ENCODE results near the gene TMEM107. TPM values are rescaled to one million over a fixed set of nuclear protein-coding genes. Genes with fewer than 3 reads are reported as not detected.

The TMEM107 gene
- total RNA-seq, 1 experiment from 2014 or later: 53.3 TPM

DNA sequence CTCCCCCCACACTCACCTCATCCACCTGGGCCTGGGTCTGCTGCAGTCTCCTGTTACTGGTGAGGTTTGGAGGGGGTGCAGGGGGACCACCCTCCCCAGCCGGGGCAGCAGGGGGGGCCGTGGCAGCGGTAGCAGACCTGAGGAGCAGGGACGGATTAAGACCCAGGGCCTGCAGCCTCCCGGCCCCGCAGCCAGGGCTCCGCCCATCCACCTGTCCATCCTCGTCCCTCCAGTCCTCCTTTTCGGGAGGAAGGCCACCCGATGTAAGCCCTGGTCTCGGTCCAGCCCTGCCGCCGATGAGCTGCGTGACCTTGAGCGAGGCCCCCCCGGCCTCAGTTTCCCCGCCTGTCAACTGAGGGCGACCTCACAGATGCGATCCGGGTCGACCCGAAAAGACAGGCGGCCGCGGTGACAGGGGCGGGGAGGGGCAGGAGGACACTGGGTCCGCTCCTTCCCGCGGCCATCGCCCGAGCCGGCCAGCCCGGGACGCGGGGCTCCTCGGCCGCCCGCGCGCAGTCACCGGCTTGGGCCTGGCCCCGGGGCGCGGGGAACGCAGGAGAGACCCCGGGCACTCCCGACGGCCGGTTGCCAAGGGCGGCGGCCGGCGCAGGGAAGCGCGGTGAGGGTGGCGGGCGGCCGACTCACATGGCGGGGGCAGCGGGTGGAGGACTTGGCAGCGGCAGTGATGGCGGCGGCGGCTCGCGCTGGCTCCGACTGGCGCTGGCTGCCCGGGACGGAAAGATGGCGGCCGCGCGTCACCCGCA lies 13.8 kb downstream of the TMEM107 start, which contains the start of gene VAMP2:
Gene VAMP2, minus strand, starts transcription at position 716 of the 764 bp plus-strand sequence. Its CDS starts 69 bp downstream, at position 647.
- peak; percentile 49 for DNase-seq (ENCODE audit: low read depth)

DNA sequence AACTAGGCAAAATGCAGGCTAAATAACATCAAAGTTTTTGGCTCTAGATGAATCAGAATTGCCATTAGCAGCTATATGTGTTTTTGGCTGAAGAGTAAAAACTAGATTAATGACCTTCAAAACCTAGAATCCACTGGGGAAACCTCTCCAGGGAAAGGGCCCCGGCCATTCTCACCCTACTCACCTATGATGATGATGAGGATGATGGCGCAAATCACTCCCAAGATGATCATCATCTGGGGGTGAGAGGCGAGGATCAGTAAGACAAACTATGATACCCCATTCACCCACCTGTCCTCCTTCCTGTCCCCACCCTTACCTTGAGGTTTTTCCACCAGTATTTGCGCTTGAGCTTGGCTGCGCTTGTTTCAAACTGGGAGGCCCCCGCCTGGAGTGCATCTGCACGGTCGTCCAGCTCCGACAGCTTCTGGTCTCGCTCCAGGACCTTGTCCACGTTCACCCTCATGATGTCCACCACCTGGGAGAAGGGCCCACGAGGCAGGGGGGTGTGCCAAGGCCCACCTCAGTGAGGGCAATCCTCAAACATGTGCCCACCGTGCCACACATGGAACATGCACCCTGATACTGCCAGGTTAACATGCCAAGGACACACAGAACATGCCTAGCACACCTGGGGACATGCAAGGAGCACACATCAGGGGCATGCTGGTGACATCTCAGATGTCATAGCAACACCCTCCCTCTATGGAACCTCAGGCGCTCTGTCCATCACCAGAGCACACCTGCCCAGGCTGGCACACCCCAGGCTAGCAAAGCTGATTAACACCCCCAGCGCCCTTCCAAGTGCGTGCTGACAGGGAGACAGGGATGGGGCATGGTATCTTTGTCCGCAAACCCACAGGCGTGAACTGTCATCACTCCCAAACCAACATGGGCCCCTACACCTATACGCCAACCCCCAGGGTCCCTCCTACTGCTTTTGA lies 14.6 kb downstream of the TMEM107 start:
- DNase-seq (ENCODE audit: low read depth): no peak

DNA sequence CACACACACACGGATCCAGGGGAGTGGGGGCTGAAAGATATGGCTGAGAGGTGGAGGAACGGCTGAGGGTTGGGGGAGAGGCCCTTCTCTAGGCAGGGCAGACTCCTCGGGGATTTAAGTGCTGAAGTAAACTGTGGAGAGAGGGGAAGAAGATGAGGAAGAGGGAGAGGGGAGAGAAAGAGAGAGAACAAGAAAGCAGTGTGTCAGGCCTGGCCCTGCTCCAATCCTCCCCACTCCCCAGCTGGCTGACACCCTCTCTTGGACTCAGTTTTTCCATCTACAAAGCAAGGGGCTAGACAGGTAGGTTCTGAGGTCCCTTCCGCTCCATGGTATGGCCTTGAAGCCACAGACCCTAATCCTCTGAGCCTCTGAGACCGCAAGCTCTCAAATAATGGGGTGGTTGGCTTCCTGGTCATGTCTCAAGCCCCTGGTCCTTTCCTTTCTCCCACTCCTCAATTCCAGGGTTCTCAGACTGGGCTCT lies 15.4 kb downstream of the TMEM107 start:
- no peak for DNase-seq (ENCODE audit: low read depth)

DNA sequence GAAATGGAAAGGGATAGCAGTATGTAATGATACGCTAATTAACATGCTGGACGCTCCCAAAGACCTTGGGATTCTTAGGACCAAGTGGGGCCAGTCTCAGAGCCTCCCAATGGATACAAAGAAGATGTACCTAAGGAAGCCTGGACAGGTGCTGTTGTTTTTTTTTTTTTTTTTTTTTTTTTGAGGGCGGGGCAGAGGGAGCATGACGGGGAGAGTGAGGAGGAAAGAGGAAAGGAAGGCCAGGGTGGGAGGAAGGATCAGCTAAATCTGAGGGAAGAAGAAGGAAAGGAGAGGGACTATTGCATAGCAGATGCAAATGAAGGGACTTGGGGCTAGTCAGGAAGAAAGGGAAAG lies 16.0 kb downstream of the TMEM107 start:
- DNase-seq (ENCODE audit: low read depth): no peak

DNA sequence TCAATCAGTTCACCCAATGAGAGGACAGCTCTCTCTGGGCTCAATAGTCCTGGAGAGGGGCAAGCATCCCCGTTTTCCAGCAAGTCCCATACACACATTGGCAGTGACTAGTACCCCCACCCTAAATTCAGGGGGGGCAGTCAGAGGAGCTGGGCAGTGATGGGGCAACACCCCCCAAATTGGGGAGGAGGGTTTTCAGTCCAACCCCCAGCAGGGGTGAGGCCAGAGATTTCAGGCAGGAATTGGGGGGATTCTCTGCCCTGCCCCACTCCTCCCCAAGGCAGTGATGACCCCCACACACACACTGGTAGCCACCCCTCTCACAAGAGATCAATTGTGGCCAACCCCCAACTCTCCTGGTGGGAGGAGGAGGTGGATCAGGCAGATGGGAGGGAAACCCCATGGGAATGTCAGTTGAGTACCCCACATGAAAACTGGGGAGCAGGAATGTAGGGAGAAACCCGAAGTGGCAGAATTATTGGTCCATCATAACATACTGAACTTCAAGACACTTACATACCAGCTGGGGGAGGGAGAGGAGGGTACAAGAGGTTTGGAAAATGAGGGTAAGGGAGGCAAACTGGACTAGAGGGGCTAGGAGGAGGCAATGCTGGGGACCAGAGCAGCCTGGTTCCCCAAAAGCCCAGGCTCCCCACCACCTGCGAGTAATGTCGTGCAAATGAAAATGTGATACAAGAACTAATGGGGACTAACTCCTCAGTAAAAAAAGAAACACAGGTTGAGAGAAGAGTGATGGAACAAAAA lies 16.5 kb downstream of the TMEM107 start:
- DNase-seq (ENCODE audit: low read depth): no peak

DNA sequence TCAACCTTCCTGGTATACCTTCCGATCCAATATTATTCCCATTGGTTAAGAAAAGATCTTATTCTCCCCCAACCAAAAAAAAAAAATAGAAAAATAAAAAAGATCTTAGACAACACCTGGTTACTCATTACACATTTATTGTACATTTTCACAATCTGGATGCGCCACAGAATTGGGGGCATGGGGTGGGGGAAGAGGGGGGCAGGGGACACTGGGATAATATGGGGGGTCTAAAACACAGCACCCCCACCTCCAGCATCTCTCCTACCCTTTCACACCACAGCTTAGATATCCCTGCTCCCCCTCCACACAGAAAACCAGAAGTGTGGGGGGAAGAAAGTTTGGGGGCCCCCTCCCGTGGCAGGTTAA lies 17.2 kb downstream of the TMEM107 start:
- DNase-seq (ENCODE audit: low read depth): no peak

DNA sequence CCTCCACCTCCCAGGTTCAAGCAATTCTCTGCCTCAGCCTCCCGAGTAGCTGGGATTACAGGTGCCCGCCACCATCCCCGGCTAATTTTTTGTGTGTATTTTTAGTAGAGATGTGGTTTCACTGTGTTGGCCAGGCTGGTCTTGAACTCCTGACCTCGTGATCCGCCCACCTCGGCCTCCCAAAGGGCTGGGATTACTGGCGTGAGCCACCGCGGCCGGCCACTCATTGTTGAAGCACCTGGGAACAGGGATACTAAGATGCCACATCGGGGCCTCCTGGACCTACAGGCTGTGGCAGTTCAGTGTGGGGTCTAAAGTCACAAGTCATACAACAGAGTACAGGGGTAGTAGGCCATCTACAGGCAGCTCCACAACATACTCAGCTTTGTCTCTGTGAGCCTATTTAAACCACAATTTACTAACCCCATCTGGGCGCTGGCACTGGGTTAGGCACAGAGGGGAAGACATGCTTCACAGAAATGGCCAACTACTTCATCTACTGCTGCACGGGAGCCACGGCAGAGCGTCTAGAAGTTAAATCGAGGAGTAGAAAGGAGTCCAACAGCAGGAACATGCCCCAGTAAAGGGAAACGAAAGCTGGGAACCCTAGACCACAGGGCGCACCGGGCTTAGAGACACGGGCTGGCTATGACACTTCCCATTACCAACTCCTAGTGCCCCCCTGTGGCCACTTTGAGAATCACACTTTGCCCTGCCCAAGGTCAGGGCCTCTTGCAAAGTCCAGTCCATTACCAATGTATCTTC lies 17.7 kb downstream of the TMEM107 start:
- DNase-seq (ENCODE audit: low read depth): peak; percentile 79

DNA sequence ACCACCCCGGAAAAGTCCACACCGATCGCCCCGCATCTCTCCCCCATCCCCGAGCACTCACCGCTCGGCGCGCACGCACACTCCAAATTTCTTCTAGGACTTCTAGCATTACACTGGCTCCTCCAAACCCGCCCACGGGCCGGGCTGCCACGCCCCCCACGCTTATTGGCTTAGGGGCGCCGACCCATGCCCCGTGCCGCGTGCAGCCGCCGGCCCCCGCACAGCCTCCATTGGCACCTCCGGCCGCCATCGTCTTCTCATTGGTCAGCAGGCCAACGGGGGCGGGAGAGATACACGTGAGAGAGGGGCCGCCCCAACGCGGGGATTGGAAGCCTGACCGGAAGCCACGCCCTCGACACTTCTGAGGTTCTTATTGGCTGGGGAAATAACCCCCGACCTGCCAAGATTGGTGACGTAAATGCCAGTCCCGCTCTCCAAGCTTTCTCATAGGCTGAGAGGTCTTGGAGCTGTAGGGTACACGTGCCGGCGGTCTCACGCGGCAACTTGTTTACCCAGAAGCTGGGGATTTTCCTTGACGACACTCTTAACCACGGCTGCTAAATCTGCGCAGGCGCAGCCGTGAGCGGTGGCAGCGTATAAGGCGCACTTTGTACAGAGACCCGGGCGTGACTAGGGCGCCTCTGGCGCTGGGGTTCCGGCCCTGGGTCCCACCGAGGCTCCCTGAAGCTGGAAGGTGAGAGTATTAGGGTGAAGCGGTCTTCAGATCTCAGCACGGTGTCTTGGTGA lies 19.8 kb downstream of the TMEM107 start:
- peak; percentile 100 for DNase-seq (ENCODE audit: low read depth)

DNA sequence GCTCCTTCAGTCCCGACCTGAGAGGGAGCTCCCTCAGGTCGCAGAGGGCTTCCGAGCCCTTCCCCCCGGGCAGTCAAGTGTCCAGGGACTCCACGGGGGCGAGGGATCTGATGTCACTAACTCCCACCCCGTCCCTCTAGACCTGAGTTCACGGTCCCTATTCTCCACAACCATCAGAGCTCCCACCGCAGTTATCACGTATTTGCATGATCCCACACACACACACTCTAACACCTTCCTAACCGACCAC lies 20.3 kb downstream of the TMEM107 start:
- no peak for DNase-seq (ENCODE audit: low read depth)

DNA sequence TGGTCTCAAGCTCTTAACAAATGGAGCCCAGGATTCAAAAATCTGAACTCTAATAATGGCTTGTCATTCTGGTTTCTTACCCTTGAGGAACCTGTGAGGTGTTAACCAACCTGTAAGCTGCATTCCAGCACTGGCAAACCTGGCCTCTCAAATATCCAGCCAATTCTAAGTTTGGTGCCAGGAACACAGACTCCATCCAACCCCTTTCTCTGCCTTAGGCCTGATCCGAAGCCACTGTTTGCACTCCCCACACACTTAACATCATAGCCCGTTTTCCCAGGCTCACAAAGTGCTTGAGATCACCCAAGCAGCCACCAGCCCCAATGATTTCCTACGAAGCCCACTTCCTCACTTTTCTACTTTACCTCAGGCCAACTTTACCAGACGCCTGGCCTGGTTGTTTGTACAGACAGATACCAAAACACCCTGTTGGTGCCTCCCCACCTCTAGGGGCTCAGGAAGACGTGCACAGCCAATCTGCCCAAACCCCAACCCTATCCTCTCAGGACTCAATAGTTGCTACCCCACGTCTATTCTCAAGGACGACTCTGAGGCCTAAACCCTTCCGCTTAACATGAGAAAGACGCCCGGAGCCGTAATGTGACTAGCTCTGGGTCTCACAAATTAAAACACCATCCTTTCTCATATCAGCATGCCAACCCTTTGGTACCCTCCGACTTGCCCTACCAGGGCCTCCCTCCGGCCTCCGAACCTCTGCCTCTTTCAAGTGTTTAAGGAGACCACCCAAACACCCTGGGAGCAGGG lies 20.8 kb downstream of the TMEM107 start:
- no peak for DNase-seq (ENCODE audit: low read depth)

DNA sequence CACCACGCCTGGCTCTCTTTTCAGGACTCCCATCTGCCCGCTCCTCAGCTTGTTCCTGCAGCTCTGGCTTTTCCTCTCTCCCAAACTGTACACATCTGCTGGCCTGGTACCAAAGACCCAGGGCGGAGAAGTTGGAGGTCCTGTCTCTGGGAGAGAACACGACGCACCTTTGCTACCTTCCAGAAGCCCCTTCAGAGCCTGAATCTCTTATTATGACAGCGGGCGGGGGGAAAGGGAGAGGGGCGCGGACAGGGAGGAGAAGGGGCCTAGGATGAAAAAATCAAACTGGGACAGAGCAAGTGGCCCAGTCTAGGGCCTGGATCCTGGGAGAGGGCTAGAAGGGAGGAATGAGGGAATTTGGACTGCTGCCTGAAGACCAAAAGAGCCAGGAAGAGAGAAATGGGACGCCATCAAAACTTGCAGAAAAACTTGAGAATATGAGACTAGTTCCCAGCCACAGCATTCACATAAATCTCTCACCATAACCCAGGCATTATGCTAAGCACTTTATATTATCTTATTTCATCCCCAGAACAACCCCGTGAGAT lies 21.5 kb downstream of the TMEM107 start:
- no peak for DNase-seq (ENCODE audit: low read depth)

DNA sequence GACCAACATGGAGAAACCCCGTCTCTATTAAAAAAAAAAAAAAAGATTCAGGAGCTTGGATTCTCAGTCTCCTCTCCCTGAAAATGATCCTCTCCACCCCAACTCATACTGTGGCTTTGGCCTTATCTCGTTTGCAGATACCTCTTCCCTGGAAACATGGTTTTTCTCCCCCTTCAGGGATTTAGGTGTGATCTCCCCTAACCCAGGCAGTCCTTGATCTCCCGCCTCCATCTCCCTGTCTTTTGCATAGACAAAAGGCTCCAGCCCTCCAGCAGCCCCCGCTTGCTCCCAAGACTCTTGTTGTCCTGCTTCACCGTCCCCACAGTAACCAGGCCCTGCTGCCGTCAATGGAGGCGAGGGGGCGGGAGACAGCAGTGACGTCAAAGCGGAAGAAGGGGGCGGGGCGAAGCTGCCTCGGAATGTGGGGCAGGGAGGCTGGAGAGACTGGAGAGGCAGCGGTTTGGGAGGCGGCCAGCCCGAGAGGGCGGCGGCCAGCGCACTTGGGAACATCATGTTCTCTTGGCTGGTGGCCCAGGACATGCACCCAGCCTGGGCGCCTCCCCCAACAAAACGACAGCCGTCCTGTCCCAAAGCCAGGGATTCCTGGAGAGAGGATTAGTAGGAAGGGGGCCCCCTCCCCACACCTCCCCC lies 22.1 kb downstream of the TMEM107 start:
- DNase-seq (ENCODE audit: low read depth): peak; percentile 96

DNA sequence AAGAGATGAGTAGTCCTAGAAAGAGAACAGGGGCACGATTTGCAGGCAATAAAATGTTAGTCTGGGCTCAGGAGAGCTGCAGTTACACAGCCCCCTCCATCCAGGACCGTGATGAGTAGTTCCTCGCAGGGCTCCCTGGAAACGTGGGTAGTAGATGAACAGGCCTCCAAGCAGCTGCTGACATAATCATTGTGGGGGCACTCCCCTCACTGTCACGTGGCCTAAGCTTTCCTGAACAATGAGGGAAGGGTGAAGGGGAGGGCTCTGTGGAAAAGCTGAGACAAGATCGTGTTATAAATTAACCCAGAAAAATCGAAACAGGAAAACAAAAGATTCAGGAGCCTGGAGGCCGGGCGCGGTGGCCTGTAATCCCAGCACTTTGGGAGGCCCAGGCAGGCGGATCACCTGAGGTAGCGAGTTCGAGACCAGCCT lies 22.6 kb downstream of the TMEM107 start:
- DNase-seq (ENCODE audit: low read depth): peak; percentile 87

DNA sequence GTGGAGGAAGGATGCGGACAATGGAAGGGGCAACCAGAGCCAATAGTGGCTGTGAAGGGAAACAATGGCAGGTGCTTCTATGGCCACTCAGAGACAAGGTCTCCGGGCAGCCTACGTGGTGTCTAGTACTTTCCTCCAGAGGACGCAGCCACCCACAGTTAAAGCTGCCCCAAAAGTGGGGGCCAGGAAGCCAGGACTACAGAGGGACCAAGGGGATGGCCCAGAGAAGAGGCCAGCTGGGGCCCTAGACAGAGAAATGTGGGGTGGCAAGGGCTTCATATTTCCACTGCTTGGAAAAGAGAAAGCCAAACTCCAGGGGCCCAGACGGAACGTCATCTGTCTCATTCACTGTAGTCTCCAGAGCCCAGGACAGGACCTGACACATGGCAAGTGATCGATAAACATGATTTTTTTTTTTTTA lies 23.1 kb downstream of the TMEM107 start:
- no peak for DNase-seq (ENCODE audit: low read depth)

DNA sequence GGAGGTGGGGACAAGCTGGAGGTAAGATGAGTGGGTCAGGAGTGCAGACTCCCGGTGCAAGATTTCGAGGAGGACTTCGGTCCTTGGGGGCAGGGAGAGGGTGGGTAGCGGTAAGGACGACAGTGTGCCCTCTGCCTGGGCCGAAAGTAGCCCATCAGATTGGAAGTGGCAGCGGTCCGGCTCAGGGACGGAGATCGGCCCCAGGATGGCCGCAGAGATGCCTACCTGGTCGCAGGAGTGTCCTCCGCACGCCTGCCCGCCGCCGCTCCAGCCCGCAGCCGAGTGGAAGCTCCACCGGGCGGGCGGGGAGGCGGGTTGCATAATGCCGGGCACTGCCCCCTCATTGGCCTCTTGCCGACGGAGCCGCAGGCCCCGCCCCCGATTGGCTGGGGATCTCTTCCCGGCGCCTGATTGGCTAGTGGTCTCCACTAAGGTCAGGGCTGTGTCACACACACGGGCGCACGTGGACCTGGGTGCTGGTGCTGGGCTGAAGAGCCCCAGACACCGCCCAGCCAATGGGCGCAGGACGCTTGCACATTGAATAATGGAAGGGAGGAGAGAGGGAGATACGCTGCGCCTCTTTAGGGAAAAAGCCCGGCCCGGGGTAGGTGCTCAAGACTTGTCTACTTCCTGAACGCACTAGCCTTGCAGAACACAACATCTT lies 23.9 kb downstream of the TMEM107 start, which contains the start of gene PER1:
Gene PER1, minus strand, starts transcription at position 293 of the 664 bp plus-strand sequence. CDS start 1,698 bp downstream, outside the sequence.
- peak; percentile 92 for DNase-seq (ENCODE audit: low read depth)

DNA sequence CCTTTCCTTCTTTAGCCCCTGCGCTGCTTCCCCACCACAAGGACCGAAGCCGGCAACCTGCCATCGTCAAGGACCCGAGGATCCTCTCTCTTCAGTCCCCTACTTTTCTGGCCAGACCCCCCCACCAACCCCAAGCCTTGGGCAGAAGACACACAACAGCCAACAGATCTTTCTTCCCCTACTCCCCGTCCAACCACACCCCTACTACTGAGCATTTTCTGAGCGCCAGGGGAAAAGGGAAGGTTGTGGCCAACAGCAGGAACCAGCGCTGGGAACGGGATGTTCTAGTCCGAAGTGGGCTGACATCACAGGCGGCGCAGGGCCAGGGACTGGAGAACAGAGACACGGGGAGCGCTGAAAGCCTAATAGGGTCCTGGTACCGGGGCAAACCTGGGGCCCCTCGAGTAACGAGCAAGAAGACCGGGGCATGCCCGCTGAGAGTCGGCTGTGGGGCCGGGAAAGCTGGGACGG lies 24.5 kb downstream of the TMEM107 start:
- DNase-seq (ENCODE audit: low read depth): peak; percentile 46

DNA sequence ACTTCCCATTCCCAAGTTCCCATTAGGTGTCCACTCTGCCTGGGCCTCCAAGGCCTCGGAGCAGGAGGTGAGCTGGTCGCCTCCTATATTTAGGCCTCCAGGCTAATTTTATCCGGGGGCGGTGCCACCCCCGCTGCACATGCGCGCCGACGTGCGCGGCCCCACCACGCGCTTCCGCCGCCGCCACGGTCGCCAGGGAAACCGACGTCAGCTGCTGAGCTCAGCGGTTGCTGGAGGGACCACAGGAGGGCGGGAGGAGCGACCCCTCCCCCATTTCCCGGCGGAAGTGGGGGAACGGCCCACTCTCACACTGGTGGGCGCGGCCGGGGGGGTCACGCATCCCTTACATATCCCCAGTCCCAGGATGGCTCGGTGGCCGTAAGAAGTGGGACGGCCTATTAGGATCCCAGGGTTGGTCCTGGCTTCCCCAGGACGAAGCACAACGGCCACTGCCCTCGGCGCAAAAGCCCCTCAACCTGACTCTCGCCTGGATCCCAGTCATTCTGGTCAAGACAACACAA lies 25.0 kb downstream of the TMEM107 start:
- DNase-seq (ENCODE audit: low read depth): peak; percentile 75

Data from RPMI7951 (cell line).